Panc1 (cell line): Measurements from ENCODE around the gene UTS2R. TPM values are rescaled to one million over a fixed set of nuclear protein-coding genes. Genes with fewer than 3 reads are reported as not detected.
A peak's percentile ranks its signal among the peaks of the same experiment; 100 is the strongest.
"Not testable (repeated sequence)": the region's sequence is repeated elsewhere in the genome, so short reads cannot be mapped to it uniquely, and the experiment has no call there.

ENCODE experiments used
- ATAC-seq: fragments of 200-7000 bp; cut with Tn5 transposase; 2 replicates; pipeline ENCODE4 v1.9.1; 2020; ENCODE audit warnings: mild to moderate bottlenecking, moderate library complexity
- BruUV-seq: library from RNA; stranded (reverse); fragments of 400-500 nt; replicated peaks from 2 replicates; lab custom pipeline; 2021; lab: Mats Ljungman, UMichigan
- CTCF ChIA-PET: fragments of 300-600 bp; sonication (Branson Sonifier 250); formaldehyde crosslinking; loops from one replicate; lab custom pipeline; 2022; ENCODE audit warnings: antibody characterized with exemption; lab: Charles Lee
- POLR2A ChIA-PET: fragments of 300-600 bp; sonication (Branson Sonifier 250); formaldehyde crosslinking; loops from one replicate; lab custom pipeline; 2022; ENCODE audit warnings: antibody characterized with exemption; lab: Charles Lee
- DNase-seq: peaks from one replicate; pipeline ENCODE4 v3.0.0-alpha.2; 2010; ENCODE audit warnings: low read depth, low spot score
- H3K27ac ChIP-seq: 2 replicates; pipeline ENCODE4 v1.5.1; 2011; ENCODE audit warnings: mild to moderate bottlenecking, low read length, inconsistent platforms
- H3K27me3 ChIP-seq: fragments of 200-500 bp; sonication (Bioruptor generic); 2 replicates; pipeline ENCODE4 v1.6.0; 2014; ENCODE audit warnings: low read length, inconsistent platforms; ENCODE audit not compliant: control insufficient read depth, insufficient read depth
- H3K36me3 ChIP-seq: fragments of 200-500 bp; sonication (Bioruptor generic); 2 replicates; pipeline ENCODE4 v1.5.1; 2014; ENCODE audit warnings: inconsistent platforms, mild to moderate bottlenecking, low read length, moderate library complexity; ENCODE audit not compliant: control insufficient read depth, insufficient read depth
- H3K4me1 ChIP-seq: 2 replicates; pipeline ENCODE4 v1.5.1; 2011; ENCODE audit warnings: inconsistent platforms, mild to moderate bottlenecking, low read length, moderate library complexity; ENCODE audit not compliant: control insufficient read depth, insufficient read depth
- H3K4me3 ChIP-seq, 2 experiments: 2 replicates each; pipeline ENCODE4 v1.5.1; 2011 to 2012; ENCODE audit warnings: low read depth in 2 of 2, low read length in 2 of 2, mild to moderate bottlenecking in 2 of 2, inconsistent platforms in 1 of 2, moderate library complexity in 1 of 2
- H3K9me3 ChIP-seq: fragments of 200-500 bp; sonication (Bioruptor generic); 2 replicates; pipeline ENCODE4 v1.5.1; 2014; ENCODE audit warnings: low read depth, mild to moderate bottlenecking, inconsistent platforms, low read length, moderate library complexity; ENCODE audit not compliant: control insufficient read depth, insufficient read depth
- CTCF ChIP-seq: fragments of 450-650 bp; IDR thresholded peaks from 2 replicates; pipeline ENCODE4 v1.5.1; 2017; ENCODE audit warnings: mild to moderate bottlenecking
- POLR2AphosphoS5 ChIP-seq: IDR thresholded peaks from 2 replicates; pipeline ENCODE4 v1.6.1; 2012; ENCODE audit warnings: mild to moderate bottlenecking, low read depth, low read length, moderate library complexity
- REST ChIP-seq, 2 experiments: IDR thresholded peaks; 2 replicates each; pipeline ENCODE4 v1.6.1; 2011 to 2012; ENCODE audit warnings: low read depth in 2 of 2, control low read depth in 1 of 2, low read length in 1 of 2, mild to moderate bottlenecking in 1 of 2, moderate library complexity in 1 of 2; ENCODE audit not compliant: insufficient read depth in 1 of 2
- SIN3A ChIP-seq: IDR thresholded peaks from 2 replicates; pipeline ENCODE4 v1.6.1; 2012; ENCODE audit warnings: low read depth, mild to moderate bottlenecking, low read length, moderate library complexity, borderline replicate concordance; ENCODE audit not compliant: insufficient read depth
- TCF7L2 ChIP-seq: IDR thresholded peaks from 2 replicates; pipeline ENCODE4 v1.6.1; 2011; ENCODE audit warnings: mild to moderate bottlenecking, low read depth, low read length, inconsistent platforms
- in situ Hi-C: cut with HindIII; loops from 2 replicates; pipeline ENCODE4 v1.10.0; 2016; ENCODE audit warnings: low sequenced_read_pairs, low pct_unique_long_range_greater_than_20kb
- intact Hi-C: fragments of 100-400 bp; cut with micrococcal nuclease; formaldehyde crosslinking; loops from one replicate; pipeline ENCODE4 v1.10.0; 2022; ENCODE audit not compliant: unreplicated experiment
- total RNA-seq: library from RNA; stranded (reverse); gene quantifications from one replicate; pipeline ENCODE4 v1.2.1, GENCODE V29; 2021; ENCODE audit not compliant: unreplicated experiment

Gene UTS2R
- total RNA-seq, 1 experiment from 2014 or later: 0.39 TPM

- H3K4me1 ChIP-seq: peaks cover 43% of the 10 kb centered on the region
- no peak for TF ChIP-seq SIN3A
- TF ChIP-seq POLR2AphosphoS5: no peak
- TF ChIP-seq CTCF: no peak
- no peak for TF ChIP-seq REST (IDR thresholded peaks at IDR 0.05; ENCODE audit: insufficient read depth in 1 of 2, low read depth in 2 of 2, low read length in 1 of 2)
- no peak for TF ChIP-seq TCF7L2
- no peak overlapping the region for H3K4me3 ChIP-seq
- H3K36me3 ChIP-seq: no peaks in the 10 kb centered on the region
- in situ Hi-C loops: loop anchor here (5.0 to 10.0 kb wide), 2 partner anchors 51 to 72 kb away; partner anchors contain the start of genes HEXD and OGFOD3
- ChIA-PET POLR2A (no interaction called here), CTCF (no interaction called here)
- H3K9me3 ChIP-seq: no peaks in the 10 kb centered on the region
- no peak overlapping the region; the same call in 1 of the 2 replicates for H3K27ac ChIP-seq
- ATAC-seq: no peak
- BruUV-seq: no TSS peak
- H3K27me3 ChIP-seq: no peaks in the 10 kb centered on the region
- intact Hi-C loops: no loop called here
- DNase-seq: no peak
Measured at GRCh38 chr17:82345151-82345976, 26.2 kb upstream of the UTS2R start.

GRCh38 chr17:82346342-82347300, 24.9 kb upstream of the UTS2R start:
- H3K4me3 ChIP-seq: no peak overlapping the region
- TF ChIP-seq CTCF (no peak), POLR2AphosphoS5 (no peak), TCF7L2 (no peak), SIN3A (no peak)
- ChIA-PET POLR2A (no interaction called here), CTCF (no interaction called here)
- intact Hi-C loops: no loop called here
- H3K27me3 ChIP-seq: no peaks in the 10 kb centered on the region
- peak overlapping the region; percentile 41 for H3K27ac ChIP-seq
- H3K4me1 ChIP-seq: peaks cover 43% of the 10 kb centered on the region
- H3K36me3 ChIP-seq: no peaks in the 10 kb centered on the region
- no peaks in the 10 kb centered on the region for H3K9me3 ChIP-seq
- in situ Hi-C loops: loop anchor here (5.0 to 10.0 kb wide), 2 partner anchors 52 to 71 kb away; partner anchors contain the start of genes HEXD and OGFOD3
- DNase-seq: no peak
- no TSS peak for BruUV-seq
- ATAC-seq: no peak

DNA sequence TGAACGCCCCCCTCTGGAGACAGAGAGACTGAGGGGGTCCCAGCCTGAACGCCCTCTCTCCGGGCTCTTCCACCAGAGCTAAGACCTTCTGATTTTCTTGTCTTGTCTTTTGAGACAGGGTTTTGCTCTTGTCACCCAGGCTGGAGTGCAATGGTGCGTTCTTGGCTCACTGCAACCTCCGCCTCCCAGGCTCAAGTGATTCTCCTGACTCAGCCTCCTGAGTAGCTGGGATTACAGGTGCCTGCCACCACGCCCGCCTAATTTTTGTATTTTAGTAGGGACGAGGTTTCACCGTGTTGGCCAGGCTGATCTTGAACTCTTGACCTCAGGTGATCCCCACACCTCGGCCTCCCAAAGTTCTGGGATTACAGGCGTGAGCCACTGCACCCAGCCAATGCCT, 23.6 kb upstream of the UTS2R start:
- ATAC-seq, POLR2A ChIA-PET, CTCF ChIA-PET, H3K36me3 ChIP-seq, H3K27me3 ChIP-seq, H3K4me3 ChIP-seq, BruUV-seq, H3K9me3 ChIP-seq, DNase-seq, intact Hi-C loops, H3K27ac ChIP-seq: not testable (repeated sequence)
- peaks cover 33% of the 10 kb centered on the region for H3K4me1 ChIP-seq
- in situ Hi-C loops: loop anchor here (5.0 to 10.0 kb wide), 2 partner anchors 53 to 69 kb away; partner anchors contain the start of genes HEXD and OGFOD3
